Lower lobe of right lung (tissue), 2 donors: ENCODE data around the gene KLHL26. TPM values are rescaled to one million over a fixed set of nuclear protein-coding genes. Genes with fewer than 3 reads are reported as not detected.
"Not testable (repeated sequence)": the region's sequence is repeated elsewhere in the genome, so short reads cannot be mapped to it uniquely, and the experiment has no call there.

ENCODE experiments used
- ATAC-seq, 2 donors: fragments of 200-7000 bp; cut with Tn5 transposase; one replicate each; pipeline ENCODE4 v1.9.1; 2020 to 2022; ENCODE audit warnings: mild to moderate bottlenecking in 2 of 2, moderate library complexity in 2 of 2
- DNase-seq: peaks from one replicate; pipeline ENCODE4 v3.0.0-alpha.2; 2020
- H3K27ac ChIP-seq: fragments of 200-600 bp; one replicate; pipeline ENCODE4 v1.8.0; 2022
- H3K27me3 ChIP-seq: fragments of 200-600 bp; one replicate; pipeline ENCODE4 v1.8.0; 2022; ENCODE audit warnings: low read depth
- H3K36me3 ChIP-seq: fragments of 200-600 bp; one replicate; pipeline ENCODE4 v1.8.0; 2022; ENCODE audit warnings: mild to moderate bottlenecking
- H3K4me1 ChIP-seq: fragments of 200-600 bp; one replicate; pipeline ENCODE4 v1.8.0; 2022
- H3K4me3 ChIP-seq: fragments of 200-600 bp; one replicate; pipeline ENCODE4 v1.8.0; 2022; ENCODE audit warnings: mild to moderate bottlenecking
- H3K9me3 ChIP-seq: fragments of 200-600 bp; one replicate; pipeline ENCODE4 v1.8.0; 2022
- intact Hi-C: fragments of 100-400 bp; cut with DNase I; formaldehyde crosslinking; loops from one replicate; pipeline ENCODE4 v1.11.0; 2022
- total RNA-seq: library from RNA; stranded (reverse); fragmentation: NEBNext Ultra II Directional; extraction: Animal tissue kit (Norgen Biotek cat#: 25700); gene quantifications from one replicate; pipeline ENCODE4 v1.2.1, GENCODE V29; 2021
- TF ChIP-seq, protein P1 (sequence below): fragments of 200-600 bp; IDR thresholded peaks from one replicate; pipeline ENCODE4 v1.8.0; 2022; ENCODE audit warnings: antibody characterized with exemption, mild to moderate bottlenecking
- donor health status: DM: no; HTN: yes; CAD: no; lungs with severe emphysema.

The KLHL26 gene
- total RNA-seq, 1 donor from 2014 or later: 14.5 TPM

- no peaks in the 10 kb centered on the region for H3K27me3 ChIP-seq
- TF ChIP-seq, protein P1, sequence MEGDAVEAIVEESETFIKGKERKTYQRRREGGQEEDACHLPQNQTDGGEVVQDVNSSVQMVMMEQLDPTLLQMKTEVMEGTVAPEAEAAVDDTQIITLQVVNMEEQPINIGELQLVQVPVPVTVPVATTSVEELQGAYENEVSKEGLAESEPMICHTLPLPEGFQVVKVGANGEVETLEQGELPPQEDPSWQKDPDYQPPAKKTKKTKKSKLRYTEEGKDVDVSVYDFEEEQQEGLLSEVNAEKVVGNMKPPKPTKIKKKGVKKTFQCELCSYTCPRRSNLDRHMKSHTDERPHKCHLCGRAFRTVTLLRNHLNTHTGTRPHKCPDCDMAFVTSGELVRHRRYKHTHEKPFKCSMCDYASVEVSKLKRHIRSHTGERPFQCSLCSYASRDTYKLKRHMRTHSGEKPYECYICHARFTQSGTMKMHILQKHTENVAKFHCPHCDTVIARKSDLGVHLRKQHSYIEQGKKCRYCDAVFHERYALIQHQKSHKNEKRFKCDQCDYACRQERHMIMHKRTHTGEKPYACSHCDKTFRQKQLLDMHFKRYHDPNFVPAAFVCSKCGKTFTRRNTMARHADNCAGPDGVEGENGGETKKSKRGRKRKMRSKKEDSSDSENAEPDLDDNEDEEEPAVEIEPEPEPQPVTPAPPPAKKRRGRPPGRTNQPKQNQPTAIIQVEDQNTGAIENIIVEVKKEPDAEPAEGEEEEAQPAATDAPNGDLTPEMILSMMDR: peak; percentile 27
These were observed 47.2 kb upstream of the KLHL26 start for GRCh38 chr19:18589380-18590272.

DNA sequence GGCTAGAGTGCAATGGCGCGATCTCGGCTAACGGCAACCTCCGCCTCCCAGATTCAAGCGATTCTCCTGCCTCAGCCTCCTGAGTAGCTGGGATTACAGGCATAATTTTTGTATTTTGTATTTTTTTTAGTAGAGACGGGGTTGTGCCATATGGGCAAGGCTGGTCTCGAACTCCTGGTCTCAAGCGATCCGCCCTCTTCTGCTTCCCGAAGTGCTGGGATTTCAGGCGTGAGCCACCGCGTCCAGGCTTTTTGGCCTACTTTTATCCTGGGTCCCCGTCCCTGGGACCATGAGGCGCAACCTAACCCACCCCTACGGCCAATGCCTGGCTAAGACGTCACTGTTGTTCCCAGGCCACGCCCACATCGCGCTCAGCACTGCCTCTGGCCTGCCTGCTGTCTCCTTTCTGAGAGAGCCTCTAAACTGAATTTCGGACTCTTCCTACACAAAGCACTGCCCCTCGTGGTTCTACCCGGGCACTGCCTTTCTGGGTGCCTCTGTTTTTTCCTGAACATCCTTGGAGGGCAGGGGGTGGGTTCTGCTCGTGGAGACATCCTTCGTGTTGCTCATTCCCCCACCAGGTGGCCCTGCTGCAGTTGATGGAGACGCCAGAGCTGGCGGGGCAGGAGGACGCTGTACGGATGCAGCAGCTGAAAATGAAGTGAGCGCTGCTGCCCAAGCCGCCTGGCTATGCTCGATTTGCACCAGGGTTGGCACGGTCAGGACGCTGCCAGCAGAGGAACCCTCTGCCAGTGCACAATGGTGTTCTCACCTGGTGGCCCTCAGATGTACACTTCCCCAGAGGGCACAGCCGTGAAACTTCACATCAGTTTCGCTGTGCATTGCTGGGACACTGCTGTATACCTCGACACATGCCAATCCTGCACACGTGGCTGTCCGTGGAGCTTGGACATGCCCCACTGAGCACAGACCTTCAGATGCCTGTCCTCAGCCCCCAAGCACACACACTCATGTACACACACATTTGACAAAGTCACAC, 46.3 kb upstream of the KLHL26 start:
- peaks cover 10% of the 10 kb centered on the region for H3K36me3 ChIP-seq

More at GRCh38 chr19:18589380-18590272, 47.2 kb upstream of the KLHL26 start:
- Histone ChIP-seq H3K27ac (peak overlapping the region; percentile 89), H3K36me3 (peaks cover 10% of the 10 kb centered on the region), H3K4me1 (peaks cover 32% of the 10 kb centered on the region), H3K9me3 (no peaks in the 10 kb centered on the region), H3K4me3 (peak overlapping the region; percentile 97)
- ATAC-seq (peak; percentile 84 to 85), DNase-seq (peak; percentile 83)
- intact Hi-C loops: no loop called here

GRCh38 chr19:18591735-18592385, 45.0 kb upstream of the KLHL26 start:
- TF ChIP-seq, protein P1: no peak
- H3K27ac ChIP-seq: no peak overlapping the region
- peaks cover 10% of the 10 kb centered on the region for H3K36me3 ChIP-seq
- no peak for DNase-seq
- ATAC-seq: no peak
- no peak overlapping the region for H3K4me3 ChIP-seq
- peaks cover 40% of the 10 kb centered on the region for H3K4me1 ChIP-seq
- intact Hi-C loops: no loop called here
- no peaks in the 10 kb centered on the region for H3K9me3 ChIP-seq
- no peaks in the 10 kb centered on the region for H3K27me3 ChIP-seq

More for the DNA sequence above, 46.3 kb upstream of the KLHL26 start:
- intact Hi-C loops: no loop called here
- TF ChIP-seq, protein P1: no peak
- peaks cover 40% of the 10 kb centered on the region for H3K4me1 ChIP-seq
- ATAC-seq: no peak
- H3K27me3 ChIP-seq: no peaks in the 10 kb centered on the region
- DNase-seq: no peak
- H3K9me3 ChIP-seq: no peaks in the 10 kb centered on the region
- no peak overlapping the region for H3K27ac ChIP-seq
- H3K4me3 ChIP-seq: no peak overlapping the region

DNA sequence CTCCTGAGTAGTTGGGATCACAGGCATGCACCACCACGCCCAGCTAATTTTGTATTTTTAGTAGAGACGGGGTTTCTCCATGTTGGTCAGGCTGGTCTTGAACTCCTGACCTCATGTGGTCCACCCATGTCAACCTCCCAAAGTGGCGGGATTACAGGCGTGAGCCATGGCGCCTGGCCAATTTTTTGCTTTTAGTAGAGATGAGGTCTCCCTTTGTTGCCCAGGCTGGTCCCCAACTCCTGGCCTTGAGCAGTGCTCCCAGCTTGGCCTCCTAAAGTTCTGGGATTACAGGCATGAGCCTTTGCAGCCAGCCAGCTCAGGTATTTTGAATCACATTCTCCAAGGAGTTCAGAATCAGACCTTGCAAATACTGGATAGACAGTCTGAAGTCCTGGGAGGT, 44.1 kb upstream of the KLHL26 start:
- H3K27ac ChIP-seq, intact Hi-C loops, DNase-seq, ATAC-seq, H3K27me3 ChIP-seq, H3K9me3 ChIP-seq, H3K4me3 ChIP-seq: not testable (repeated sequence)
- Histone ChIP-seq H3K36me3 (peaks cover 10% of the 10 kb centered on the region), H3K4me1 (peaks cover 40% of the 10 kb centered on the region)

DNA sequence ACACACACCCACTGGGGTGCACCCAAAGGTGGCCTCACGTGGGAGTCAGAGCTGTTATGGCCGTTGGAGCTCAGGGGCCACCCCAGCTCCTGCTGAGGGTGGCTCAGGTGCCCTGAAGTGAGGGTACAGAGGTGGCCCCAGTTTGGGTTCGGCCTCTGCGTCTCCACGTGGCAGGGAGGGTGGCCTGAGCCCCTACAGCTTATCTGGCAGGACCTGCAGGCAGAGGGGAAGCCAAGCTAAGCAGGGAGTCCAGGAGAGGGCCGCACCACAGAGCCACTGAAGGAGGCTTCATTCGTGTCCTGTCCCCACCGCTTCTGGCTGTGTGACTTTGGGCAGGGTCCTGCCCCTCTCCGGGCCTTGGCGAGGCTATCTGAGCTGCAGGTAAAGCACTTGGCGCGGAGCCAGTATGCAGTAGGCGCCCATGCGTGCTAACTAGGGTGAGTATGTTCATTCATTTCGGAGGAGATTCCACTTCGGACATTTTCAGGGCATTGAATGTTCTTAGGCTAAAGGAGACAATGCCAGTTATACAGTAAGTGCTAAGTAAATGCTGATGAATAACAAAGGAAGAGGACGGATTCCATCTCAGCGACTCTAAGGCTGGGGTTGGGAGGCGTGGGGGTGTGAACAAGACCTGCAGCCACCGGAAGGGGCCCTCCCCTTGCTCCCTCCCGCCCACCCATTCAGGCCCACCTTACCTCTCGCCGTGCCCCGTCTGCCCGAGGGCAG, 43.3 kb upstream of the KLHL26 start:
- Histone ChIP-seq H3K27ac (no peak overlapping the region), H3K36me3 (peaks cover 10% of the 10 kb centered on the region), H3K9me3 (no peaks in the 10 kb centered on the region), H3K27me3 (peaks cover 10% of the 10 kb centered on the region), H3K4me3 (peak overlapping the region; percentile 43), H3K4me1 (peaks cover 35% of the 10 kb centered on the region)
- intact Hi-C loops: no loop called here
- DNase-seq (no peak), ATAC-seq (no peak)
- TF ChIP-seq, protein P1: no peak
